Measurements from ENCODE around the gene WDR73. TPM values are rescaled to one million over a fixed set of nuclear protein-coding genes. Genes with fewer than 3 reads are reported as not detected.

Gene WDR73
- total and polyA plus RNA-seq, 4 donors: 7.5 to 16.0 (median 10.1) TPM

DNA sequence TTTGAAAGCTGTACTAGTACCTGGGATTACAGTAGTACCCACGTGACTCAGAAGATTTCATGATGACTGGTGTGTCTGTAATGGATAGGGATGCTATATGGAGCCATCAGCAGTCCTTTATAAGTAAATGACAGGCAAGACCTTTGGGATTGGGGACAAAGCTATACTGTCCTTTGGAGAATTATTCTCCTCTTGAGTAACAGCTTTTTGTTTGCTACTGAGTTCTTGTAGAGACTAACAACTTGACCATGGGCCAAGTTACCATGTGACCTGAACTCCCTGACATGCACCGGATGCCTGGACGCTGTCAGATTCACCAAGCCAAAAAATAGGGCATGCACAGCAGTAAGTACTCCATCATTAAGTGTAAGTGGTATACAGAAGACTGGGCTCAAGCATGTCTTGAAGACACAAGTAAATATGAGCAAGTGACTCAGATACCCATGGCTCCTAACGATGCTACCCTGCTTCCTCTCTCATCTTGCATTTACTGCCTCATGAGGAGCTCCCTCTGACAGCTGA is 48.9 kb upstream of the WDR73 start (continued):
- TF ChIP-seq, protein P1, sequence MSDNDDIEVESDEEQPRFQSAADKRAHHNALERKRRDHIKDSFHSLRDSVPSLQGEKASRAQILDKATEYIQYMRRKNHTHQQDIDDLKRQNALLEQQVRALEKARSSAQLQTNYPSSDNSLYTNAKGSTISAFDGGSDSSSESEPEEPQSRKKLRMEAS (IDR thresholded peaks at IDR 0.05): peak; percentile 24
- TF ChIP-seq, protein P2, sequence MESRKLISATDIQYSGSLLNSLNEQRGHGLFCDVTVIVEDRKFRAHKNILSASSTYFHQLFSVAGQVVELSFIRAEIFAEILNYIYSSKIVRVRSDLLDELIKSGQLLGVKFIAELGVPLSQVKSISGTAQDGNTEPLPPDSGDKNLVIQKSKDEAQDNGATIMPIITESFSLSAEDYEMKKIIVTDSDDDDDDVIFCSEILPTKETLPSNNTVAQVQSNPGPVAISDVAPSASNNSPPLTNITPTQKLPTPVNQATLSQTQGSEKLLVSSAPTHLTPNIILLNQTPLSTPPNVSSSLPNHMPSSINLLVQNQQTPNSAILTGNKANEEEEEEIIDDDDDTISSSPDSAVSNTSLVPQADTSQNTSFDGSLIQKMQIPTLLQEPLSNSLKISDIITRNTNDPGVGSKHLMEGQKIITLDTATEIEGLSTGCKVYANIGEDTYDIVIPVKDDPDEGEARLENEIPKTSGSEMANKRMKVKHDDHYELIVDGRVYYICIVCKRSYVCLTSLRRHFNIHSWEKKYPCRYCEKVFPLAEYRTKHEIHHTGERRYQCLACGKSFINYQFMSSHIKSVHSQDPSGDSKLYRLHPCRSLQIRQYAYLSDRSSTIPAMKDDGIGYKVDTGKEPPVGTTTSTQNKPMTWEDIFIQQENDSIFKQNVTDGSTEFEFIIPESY (IDR thresholded peaks at IDR 0.05): no peak
- TF ChIP-seq, protein P3, sequence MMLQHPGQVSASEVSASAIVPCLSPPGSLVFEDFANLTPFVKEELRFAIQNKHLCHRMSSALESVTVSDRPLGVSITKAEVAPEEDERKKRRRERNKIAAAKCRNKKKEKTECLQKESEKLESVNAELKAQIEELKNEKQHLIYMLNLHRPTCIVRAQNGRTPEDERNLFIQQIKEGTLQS (IDR thresholded peaks at IDR 0.05): no peak
- TF ChIP-seq TAF1 (conservative IDR thresholded peaks at IDR 0.05) (no peak), HNF4G (IDR thresholded peaks at IDR 0.05) (peak; percentile 21), YY1 (IDR thresholded peaks at IDR 0.05) (peak; percentile 4), GABPA (IDR thresholded peaks at IDR 0.05 in 1 of 2, conservative IDR thresholded peaks at IDR 0.05 in 1 of 2) (peak in 1 of 2 donors; percentile 51)

DNA sequence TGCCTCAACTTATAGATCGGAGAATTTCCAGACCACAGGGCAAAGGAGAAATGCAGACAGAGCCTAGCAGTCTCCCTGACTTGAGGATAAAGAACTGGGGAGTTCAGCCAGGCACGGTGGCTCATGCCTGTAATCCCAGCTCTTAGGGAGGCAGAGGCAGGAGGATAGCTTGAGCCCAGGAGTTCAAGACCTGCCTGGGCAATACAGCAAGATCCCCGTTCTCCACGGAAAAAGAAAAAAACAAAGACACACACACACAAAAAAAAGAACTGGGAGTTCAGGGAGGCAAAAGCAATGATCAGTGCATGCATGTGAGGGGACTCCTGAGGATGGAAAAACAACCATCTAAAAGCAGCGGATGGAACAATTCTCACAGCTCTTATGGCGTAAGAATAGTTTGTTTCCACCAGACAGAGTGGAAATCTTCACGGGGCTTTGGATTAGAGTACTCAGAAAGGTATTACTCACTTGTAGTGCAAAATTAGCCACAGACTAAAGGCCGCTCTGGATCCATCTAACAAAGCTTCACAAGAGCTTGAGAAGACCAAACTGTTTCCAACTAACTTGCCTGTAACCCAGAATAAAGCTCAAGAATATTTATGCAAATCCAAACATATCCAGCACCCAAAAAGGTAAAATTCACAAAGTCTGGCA is 45.6 kb upstream of the WDR73 start:
- no peak overlapping the region for H3K4me3 ChIP-seq (ENCODE audit: low read depth in 1 of 3, low read length in 3 of 3)
- TF ChIP-seq, protein P4, sequence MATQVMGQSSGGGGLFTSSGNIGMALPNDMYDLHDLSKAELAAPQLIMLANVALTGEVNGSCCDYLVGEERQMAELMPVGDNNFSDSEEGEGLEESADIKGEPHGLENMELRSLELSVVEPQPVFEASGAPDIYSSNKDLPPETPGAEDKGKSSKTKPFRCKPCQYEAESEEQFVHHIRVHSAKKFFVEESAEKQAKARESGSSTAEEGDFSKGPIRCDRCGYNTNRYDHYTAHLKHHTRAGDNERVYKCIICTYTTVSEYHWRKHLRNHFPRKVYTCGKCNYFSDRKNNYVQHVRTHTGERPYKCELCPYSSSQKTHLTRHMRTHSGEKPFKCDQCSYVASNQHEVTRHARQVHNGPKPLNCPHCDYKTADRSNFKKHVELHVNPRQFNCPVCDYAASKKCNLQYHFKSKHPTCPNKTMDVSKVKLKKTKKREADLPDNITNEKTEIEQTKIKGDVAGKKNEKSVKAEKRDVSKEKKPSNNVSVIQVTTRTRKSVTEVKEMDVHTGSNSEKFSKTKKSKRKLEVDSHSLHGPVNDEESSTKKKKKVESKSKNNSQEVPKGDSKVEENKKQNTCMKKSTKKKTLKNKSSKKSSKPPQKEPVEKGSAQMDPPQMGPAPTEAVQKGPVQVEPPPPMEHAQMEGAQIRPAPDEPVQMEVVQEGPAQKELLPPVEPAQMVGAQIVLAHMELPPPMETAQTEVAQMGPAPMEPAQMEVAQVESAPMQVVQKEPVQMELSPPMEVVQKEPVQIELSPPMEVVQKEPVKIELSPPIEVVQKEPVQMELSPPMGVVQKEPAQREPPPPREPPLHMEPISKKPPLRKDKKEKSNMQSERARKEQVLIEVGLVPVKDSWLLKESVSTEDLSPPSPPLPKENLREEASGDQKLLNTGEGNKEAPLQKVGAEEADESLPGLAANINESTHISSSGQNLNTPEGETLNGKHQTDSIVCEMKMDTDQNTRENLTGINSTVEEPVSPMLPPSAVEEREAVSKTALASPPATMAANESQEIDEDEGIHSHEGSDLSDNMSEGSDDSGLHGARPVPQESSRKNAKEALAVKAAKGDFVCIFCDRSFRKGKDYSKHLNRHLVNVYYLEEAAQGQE (IDR thresholded peaks at IDR 0.05): no peak
- TF ChIP-seq, protein P1 (IDR thresholded peaks at IDR 0.05): no peak
- TF ChIP-seq RAD21 (IDR thresholded peaks at IDR 0.05) (no peak), FOXA1 (IDR thresholded peaks at IDR 0.05) (no peak), YY1 (IDR thresholded peaks at IDR 0.05) (no peak), TAF1 (conservative IDR thresholded peaks at IDR 0.05) (no peak), FOXA2 (IDR thresholded peaks at IDR 0.05) (no peak), NR2F2 (IDR thresholded peaks at IDR 0.05) (no peak), GABPA (IDR thresholded peaks at IDR 0.05 in 1 of 2, conservative IDR thresholded peaks at IDR 0.05 in 1 of 2) (no peak), SP1 (IDR thresholded peaks at IDR 0.05) (no peak), EGR1 (IDR thresholded peaks at IDR 0.05; ENCODE audit: low read depth in 2 of 2) (no peak), JUND (IDR thresholded peaks at IDR 0.05) (no peak)
- TF ChIP-seq, protein P2 (IDR thresholded peaks at IDR 0.05): no peak
- TF ChIP-seq, protein P3 (IDR thresholded peaks at IDR 0.05): no peak
- TF ChIP-seq, protein P5, sequence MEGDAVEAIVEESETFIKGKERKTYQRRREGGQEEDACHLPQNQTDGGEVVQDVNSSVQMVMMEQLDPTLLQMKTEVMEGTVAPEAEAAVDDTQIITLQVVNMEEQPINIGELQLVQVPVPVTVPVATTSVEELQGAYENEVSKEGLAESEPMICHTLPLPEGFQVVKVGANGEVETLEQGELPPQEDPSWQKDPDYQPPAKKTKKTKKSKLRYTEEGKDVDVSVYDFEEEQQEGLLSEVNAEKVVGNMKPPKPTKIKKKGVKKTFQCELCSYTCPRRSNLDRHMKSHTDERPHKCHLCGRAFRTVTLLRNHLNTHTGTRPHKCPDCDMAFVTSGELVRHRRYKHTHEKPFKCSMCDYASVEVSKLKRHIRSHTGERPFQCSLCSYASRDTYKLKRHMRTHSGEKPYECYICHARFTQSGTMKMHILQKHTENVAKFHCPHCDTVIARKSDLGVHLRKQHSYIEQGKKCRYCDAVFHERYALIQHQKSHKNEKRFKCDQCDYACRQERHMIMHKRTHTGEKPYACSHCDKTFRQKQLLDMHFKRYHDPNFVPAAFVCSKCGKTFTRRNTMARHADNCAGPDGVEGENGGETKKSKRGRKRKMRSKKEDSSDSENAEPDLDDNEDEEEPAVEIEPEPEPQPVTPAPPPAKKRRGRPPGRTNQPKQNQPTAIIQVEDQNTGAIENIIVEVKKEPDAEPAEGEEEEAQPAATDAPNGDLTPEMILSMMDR (IDR thresholded peaks at IDR 0.05; ENCODE audit: low read depth, low read length, missing input control): no peak
- peaks cover 8 to 24% (median 16%) of the 10 kb centered on the region in 4 donors for H3K4me1 ChIP-seq (ENCODE audit: control insufficient read depth in 4 of 4, insufficient read depth in 4 of 4, low read length in 3 of 4)
- no peak overlapping the region for H3K9ac ChIP-seq (ENCODE audit: low read depth in 1 of 2, low read length in 2 of 2)
- H3K9me3 ChIP-seq (ENCODE audit: control insufficient read depth in 4 of 4, low read length in 3 of 4): no peaks in the 10 kb centered on the region
- WGBS: 94% methylated on average over 8 of the region's 8 CpGs
- DNase-seq (ENCODE audit: low spot score): no peak
- no peaks in the 10 kb centered on the region for H3K27me3 ChIP-seq (ENCODE audit: control insufficient read depth in 4 of 4, insufficient read depth in 4 of 4, low read length in 3 of 4)
- H3K36me3 ChIP-seq (ENCODE audit: control insufficient read depth in 4 of 4, insufficient read depth in 3 of 4, low read depth in 1 of 4, low read length in 3 of 4): peaks cover 0 to 2% (median 0%) of the 10 kb centered on the region in 4 donors
- no peak overlapping the region for H3K27ac ChIP-seq (ENCODE audit: low read depth in 1 of 2, low read length in 2 of 2)

Data from liver (tissue), 9 donors.